H1 (cell line): ENCODE results near the gene CC2D1B. TPM values are rescaled to one million over a fixed set of nuclear protein-coding genes. Genes with fewer than 3 reads are reported as not detected.

Experiments
- CTCF ChIA-PET: fragments of 300-600 bp; sonication (Branson Sonifier 250); formaldehyde crosslinking; loops from one replicate; lab custom pipeline; 2021; ENCODE audit not compliant: partially characterized antibody; lab: Charles Lee
- POLR2A ChIA-PET: fragments of 300-600 bp; sonication (Branson Sonifier 250); formaldehyde crosslinking; loops from one replicate; lab custom pipeline; 2021; ENCODE audit warnings: inconsistent platforms; ENCODE audit not compliant: partially characterized antibody; lab: Charles Lee
- DNase-seq, 2 experiments: peaks; one replicate each; pipeline versions ENCODE4 v3.0.0 to v3.0.0-alpha.2; 2010 to 2022; ENCODE audit warnings: low spot score in 2 of 2, low read depth in 1 of 2, mixed read lengths in 1 of 2
- FAIRE-seq: peaks from 2 replicates; lab custom pipeline; 2011; peaks lifted over from hg19 to GRCh38; lab: Jason Lieb, UNC
- H2AFZ ChIP-seq: 2 replicates; pipeline ENCODE4 v1.8.1; 2012; ENCODE audit warnings: low read length, inconsistent platforms
- H2AK5ac ChIP-seq: 2 replicates; pipeline ENCODE4 v1.6.1; 2013; ENCODE audit warnings: low read depth, low read length
- H2BK120ac ChIP-seq: replicated peaks from 2 replicates; pipeline ENCODE3; 2013; ENCODE audit warnings: low read depth, low read length, inconsistent platforms
- H2BK12ac ChIP-seq: 2 replicates; pipeline ENCODE4 v1.6.1; 2013; ENCODE audit warnings: low read depth, low read length
- H2BK15ac ChIP-seq: 2 replicates; pipeline ENCODE4 v1.6.1; 2013; ENCODE audit warnings: low read length
- H2BK20ac ChIP-seq: 2 replicates; pipeline ENCODE4 v1.6.1; 2013; ENCODE audit warnings: low read length
- H2BK5ac ChIP-seq: 2 replicates; pipeline ENCODE4 v1.6.1; 2013; ENCODE audit warnings: low read depth, low read length
- H3K14ac ChIP-seq: 2 replicates; pipeline ENCODE4 v1.6.1; 2013; ENCODE audit warnings: inconsistent platforms; ENCODE audit not compliant: insufficient read length
- H3K18ac ChIP-seq: 2 replicates; pipeline ENCODE4 v1.6.1; 2013; ENCODE audit warnings: low read length; ENCODE audit errors: extremely low read depth
- H3K23ac ChIP-seq: 2 replicates; pipeline ENCODE4 v1.6.1; 2013; ENCODE audit warnings: inconsistent platforms; ENCODE audit not compliant: insufficient read length
- H3K23me2 ChIP-seq: 2 replicates; pipeline ENCODE4 v1.6.1; 2013; ENCODE audit warnings: low read depth, low read length
- H3K27ac ChIP-seq: 2 replicates; pipeline ENCODE4 v1.6.1; 2011; ENCODE audit warnings: low read depth, low read length, inconsistent platforms
- H3K27me3 ChIP-seq, 4 experiments: replicated peaks in 1 of 4; 1 replicate in 1 of 4; 2 replicates in 3 of 4; pipeline versions ENCODE4 v1.6.1 to v1.8.1; 2011 to 2013; ENCODE audit warnings: low read length in 3 of 4, mild to moderate bottlenecking in 3 of 4, inconsistent platforms in 2 of 4, mixed read lengths in 2 of 4, moderate library complexity in 1 of 4; ENCODE audit not compliant: control insufficient read depth in 3 of 4, insufficient read depth in 3 of 4; ENCODE audit errors: extremely low read depth in 1 of 4
- H3K36me3 ChIP-seq, 4 experiments: 2 replicates each; pipeline versions ENCODE4 v1.6.1 to v1.8.1; 2011 to 2013; ENCODE audit warnings: mild to moderate bottlenecking in 4 of 4, low read length in 3 of 4, moderate library complexity in 2 of 4, control low read depth in 1 of 4, inconsistent platforms in 1 of 4; ENCODE audit not compliant: insufficient read depth in 4 of 4, control insufficient read depth in 2 of 4
- H3K4ac ChIP-seq: replicated peaks from 2 replicates; pipeline ENCODE3; 2013; ENCODE audit warnings: low read length, low read depth, mixed read lengths, inconsistent platforms; ENCODE audit not compliant: insufficient read length
- H3K4me1 ChIP-seq, 4 experiments: replicated peaks in 1 of 4; 1 replicate in 1 of 4; 2 replicates in 3 of 4; pipeline versions ENCODE4 v1.6.1 to v1.8.1; 2011 to 2013; ENCODE audit warnings: low read length in 3 of 4, inconsistent platforms in 2 of 4, mixed read lengths in 1 of 4; ENCODE audit not compliant: insufficient read depth in 4 of 4, control insufficient read depth in 3 of 4
- H3K4me2 ChIP-seq, 2 experiments: 2 replicates each; pipeline versions ENCODE4 v1.6.1 to v1.8.1; 2011 to 2013; ENCODE audit warnings: low read depth in 2 of 2, low read length in 2 of 2, control low read depth in 1 of 2, inconsistent platforms in 1 of 2, mild to moderate bottlenecking in 1 of 2; ENCODE audit not compliant: insufficient read depth in 1 of 2
- H3K4me3 ChIP-seq, 4 experiments: fragments of 200-600, 300-600 bp in 1 of 4; sonication (generic), shearing (Covaris generic), sonication (Bioruptor Twin) in 1 of 4; 2 replicates each; pipeline versions ENCODE4 v1.5.1 to v1.8.1; 2011 to 2016; ENCODE audit warnings: low read length in 4 of 4, low read depth in 3 of 4, control low read depth in 2 of 4, inconsistent platforms in 2 of 4, mild to moderate bottlenecking in 2 of 4, mixed read lengths in 1 of 4, moderate library complexity in 1 of 4; ENCODE audit not compliant: insufficient read depth in 2 of 4; ENCODE audit errors: extremely low read depth in 1 of 4
- H3K56ac ChIP-seq: replicated peaks from 2 replicates; pipeline ENCODE3; 2013; ENCODE audit warnings: low read depth, mild to moderate bottlenecking, mixed read lengths, low read length, inconsistent platforms; ENCODE audit not compliant: insufficient read length
- H3K79me1 ChIP-seq: 2 replicates; pipeline ENCODE4 v1.6.1; 2013; ENCODE audit warnings: low read depth, low read length, control low read depth
- H3K79me2 ChIP-seq, 2 experiments: 2 replicates each; pipeline versions ENCODE4 v1.6.1 to v1.8.1; 2012 to 2013; ENCODE audit warnings: low read length in 2 of 2, mild to moderate bottlenecking in 2 of 2, inconsistent platforms in 1 of 2; ENCODE audit not compliant: insufficient read depth in 2 of 2, control insufficient read depth in 1 of 2
- H3K9ac ChIP-seq, 4 experiments: replicated peaks in 1 of 4; 1 replicate in 1 of 4; 2 replicates in 3 of 4; pipeline versions ENCODE4 v1.6.1 to v1.8.1; 2011 to 2013; ENCODE audit warnings: low read depth in 3 of 4, low read length in 3 of 4, control low read depth in 2 of 4, mild to moderate bottlenecking in 2 of 4, moderate library complexity in 2 of 4, inconsistent platforms in 1 of 4; ENCODE audit errors: extremely low read depth in 1 of 4
- H3K9me3 ChIP-seq, 2 experiments: 2 replicates each; pipeline versions ENCODE4 v1.6.1 to v1.8.1; 2012 to 2013; ENCODE audit warnings: mild to moderate bottlenecking in 2 of 2, moderate library complexity in 2 of 2, control low read depth in 1 of 2, inconsistent platforms in 1 of 2, low read depth in 1 of 2, low read length in 1 of 2, mixed read lengths in 1 of 2; ENCODE audit not compliant: insufficient read depth in 2 of 2
- H4K20me1 ChIP-seq, 2 experiments: replicated peaks in 1 of 2; 2 replicates each; pipeline versions ENCODE3 to v1.8.1; 2011 to 2013; ENCODE audit warnings: inconsistent platforms in 2 of 2, low read length in 2 of 2, mild to moderate bottlenecking in 1 of 2; ENCODE audit not compliant: insufficient read depth in 2 of 2, control insufficient read depth in 1 of 2
- H4K5ac ChIP-seq: 2 replicates; pipeline ENCODE4 v1.6.1; 2013; ENCODE audit warnings: low read length, low read depth, mixed read lengths, inconsistent platforms; ENCODE audit not compliant: insufficient read length
- H4K8ac ChIP-seq: 2 replicates; pipeline ENCODE4 v1.8.0; 2013; ENCODE audit warnings: mild to moderate bottlenecking, moderate library complexity, low read length, inconsistent platforms; ENCODE audit not compliant: insufficient read depth; ENCODE audit errors: extremely low read depth
- H4K91ac ChIP-seq: replicated peaks from 2 replicates; pipeline ENCODE3; 2013; ENCODE audit warnings: low read length, mixed read lengths, inconsistent platforms; ENCODE audit not compliant: insufficient read length
- CHD1 ChIP-seq: IDR thresholded peaks from 2 replicates; pipeline ENCODE4 v1.6.1; 2012; ENCODE audit warnings: low read depth, low read length, improper control_type of control experiment
- CHD2 ChIP-seq: IDR thresholded peaks from 2 replicates; pipeline ENCODE4 v1.6.1; 2012; ENCODE audit warnings: low read length, improper control_type of control experiment
- EGR1 ChIP-seq: IDR thresholded peaks from 2 replicates; pipeline ENCODE4 v1.6.1; 2011; ENCODE audit warnings: low read depth, low read length, borderline replicate concordance
- HDAC2 ChIP-seq, 2 experiments: fragments of 300-600 bp in 1 of 2; sonication (generic) in 1 of 2; IDR thresholded peaks; 2 replicates each; pipeline ENCODE4 v1.6.1; 2011 to 2012; ENCODE audit warnings: low read depth in 2 of 2, low read length in 2 of 2, mild to moderate bottlenecking in 2 of 2, moderate library complexity in 2 of 2, borderline replicate concordance in 1 of 2, inconsistent platforms in 1 of 2
- HDAC6 ChIP-seq: IDR thresholded peaks from one replicate; pipeline ENCODE4 v1.7.1; 2012; ENCODE audit warnings: low read depth, mild to moderate bottlenecking, inconsistent platforms, low read length, moderate library complexity
- MAFK ChIP-seq: IDR thresholded peaks from 2 replicates; pipeline ENCODE4 v1.6.1; 2012; ENCODE audit warnings: low read depth, mild to moderate bottlenecking, improper control_type of control experiment, low read length
- SP4 ChIP-seq: IDR thresholded peaks from 2 replicates; pipeline ENCODE4 v1.6.1; 2012; ENCODE audit warnings: low read length, inconsistent platforms
- SRF ChIP-seq: IDR thresholded peaks from 2 replicates; pipeline ENCODE4 v1.6.1; 2011; ENCODE audit warnings: mild to moderate bottlenecking, low read depth, low read length, moderate library complexity
- SUZ12 ChIP-seq: fragments of 200-600 bp; sonication (generic); IDR thresholded peaks from 2 replicates; pipeline ENCODE4 v1.6.1; 2012; ENCODE audit warnings: mild to moderate bottlenecking, inconsistent platforms, low read length, moderate library complexity, mixed read lengths
- TAF7 ChIP-seq: optimal IDR thresholded peaks from 2 replicates; pipeline ENCODE3; 2011; ENCODE audit warnings: low read depth, mild to moderate bottlenecking, inconsistent platforms, low read length, moderate library complexity, borderline replicate concordance
- TCF12 ChIP-seq: IDR thresholded peaks from 2 replicates; pipeline ENCODE4 v1.6.1; 2011; ENCODE audit warnings: low read depth, mild to moderate bottlenecking, low read length
- YY1 ChIP-seq: IDR thresholded peaks from 2 replicates; pipeline ENCODE4 v1.6.1; 2011; ENCODE audit warnings: low read depth, mild to moderate bottlenecking, low read length
- WGBS, 2 experiments: shearing (Covaris generic) in 1 of 2; methylation state at CpG; one replicate each; pipeline versions ENCODE4 v1.1.6 to v1.1.7; 2013 to 2015; ENCODE audit warnings: low lambda C conversion rate in 2 of 2, mixed read lengths in 2 of 2, inconsistent platforms in 1 of 2, low coverage in 1 of 2, missing lambda C conversion rate in 1 of 2; ENCODE audit not compliant: insufficient replicate concordance in 2 of 2, insufficient coverage in 1 of 2, insufficient read length in 1 of 2; ENCODE audit errors: extremely low coverage in 1 of 2, missing lambda C conversion rate in 1 of 2; 5-methylcytosine and 5-hydroxymethylcytosine counted together
- polyA plus RNA-seq, 7 experiments: library from polyadenylated mRNA; depleted of rRNA in 3 of 7; stranded (reverse) in 5 of 7; unstranded in 2 of 7; fragments of >200 nt in 5 of 7; fragments of 200-250 nt in 2 of 7; gene quantifications; 1 replicate in 5 of 7; 2 replicates in 1 of 7; 4 replicates in 1 of 7; pipeline versions ENCODE4 v1.2.1 to v1.2.3, GENCODE V29; 2011 to 2013; ENCODE audit warnings: missing spikeins in 2 of 7, mixed read lengths in 2 of 7
- total RNA-seq: library from RNA; stranded (reverse); fragmentation: NEBNext Ultra II Directional; extraction: Animal tissue kit (Norgen Biotek cat#: 25700); gene quantifications from 2 replicates; pipeline ENCODE4 v1.2.1, GENCODE V29; 2021
- TF ChIP-seq, protein P1 (sequence below): IDR thresholded peaks from 2 replicates; pipeline ENCODE4 v1.6.1; 2012; ENCODE audit warnings: low read length, inconsistent platforms

CC2D1B gene
- total and polyA plus RNA-seq, 2 of the 8 experiments (the other 6 are each of a cell fraction or from before 2014, with no cell fraction given): 7.4 to 13.1 TPM

DNA sequence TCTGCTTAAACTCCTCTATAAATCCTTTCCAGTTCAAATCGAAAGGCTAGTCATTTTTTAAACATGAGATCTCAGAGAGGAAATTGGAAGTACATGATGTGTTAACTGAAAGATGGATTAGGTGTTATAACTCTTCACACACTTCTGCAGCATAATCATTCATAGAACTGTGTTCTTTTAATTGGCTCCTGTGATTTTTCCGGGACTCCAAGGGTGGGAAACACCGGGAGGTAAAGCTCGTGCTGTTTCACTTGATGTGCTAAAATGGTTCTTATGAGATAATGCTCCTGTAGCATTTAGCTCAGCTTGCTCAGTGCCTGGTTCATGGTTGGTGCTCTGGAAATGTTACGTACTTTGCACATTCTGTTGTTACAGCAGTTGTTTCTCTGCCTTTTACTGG is 40.2 kb downstream of the CC2D1B start:
- Histone ChIP-seq H2BK12ac (no peak overlapping the region), H2AK5ac (no peak overlapping the region), H2BK20ac (no peak overlapping the region), H3K9ac (no peak overlapping the region), H3K79me1 (no peaks in the 10 kb centered on the region), H3K23ac (no peak overlapping the region), H4K20me1 (no peaks in the 10 kb centered on the region), H2BK120ac (no peak overlapping the region), H3K36me3 (no peaks in the 10 kb centered on the region), H3K4ac (no peak overlapping the region), H3K4me1 (no peaks in the 10 kb centered on the region; a peak in 1 of 7 replicates), H2BK5ac (no peak overlapping the region), H3K27ac (no peak overlapping the region), H4K91ac (no peak overlapping the region)
- DNase-seq (no peak), FAIRE-seq (no peak)
- WGBS, 2 experiments: 81% methylated on average over 5 of the region's 5 CpGs; no CpG with 5 or more reads in 1 of the 2 experiments
- ChIA-PET POLR2A (no interaction called here), CTCF (interaction anchor here (0.9 to 1.3 kb wide), 3 partner anchors 10 to 263 kb away, joined by 3 to 4 read pairs (median 3); no protein-coding TSS in a partner anchor)
- TF ChIP-seq MAFK (no peak), CHD2 (no peak), TCF12 (no peak), TAF7 (no peak), SUZ12 (no peak), EGR1 (no peak), HDAC6 (no peak), HDAC2 (IDR thresholded peaks at IDR 0.05; ENCODE audit: borderline replicate concordance in 1 of 2, low read depth in 2 of 2, low read length in 2 of 2) (no peak), SP4 (no peak), CHD1 (no peak), YY1 (no peak), SRF (no peak)
- TF ChIP-seq, protein P1, sequence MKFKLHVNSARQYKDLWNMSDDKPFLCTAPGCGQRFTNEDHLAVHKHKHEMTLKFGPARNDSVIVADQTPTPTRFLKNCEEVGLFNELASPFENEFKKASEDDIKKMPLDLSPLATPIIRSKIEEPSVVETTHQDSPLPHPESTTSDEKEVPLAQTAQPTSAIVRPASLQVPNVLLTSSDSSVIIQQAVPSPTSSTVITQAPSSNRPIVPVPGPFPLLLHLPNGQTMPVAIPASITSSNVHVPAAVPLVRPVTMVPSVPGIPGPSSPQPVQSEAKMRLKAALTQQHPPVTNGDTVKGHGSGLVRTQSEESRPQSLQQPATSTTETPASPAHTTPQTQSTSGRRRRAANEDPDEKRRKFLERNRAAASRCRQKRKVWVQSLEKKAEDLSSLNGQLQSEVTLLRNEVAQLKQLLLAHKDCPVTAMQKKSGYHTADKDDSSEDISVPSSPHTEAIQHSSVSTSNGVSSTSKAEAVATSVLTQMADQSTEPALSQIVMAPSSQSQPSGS: no peak
- TF ChIP-seq, all 59 proteins: peak for 0
- Histone ChIP-seq H3K9me3 (no peaks in the 10 kb centered on the region), H3K14ac (no peak overlapping the region), H4K8ac (no peak overlapping the region), H3K79me2 (no peaks in the 10 kb centered on the region), H3K23me2 (no peaks in the 10 kb centered on the region), H2BK15ac (no peak overlapping the region), H4K5ac (no peak overlapping the region), H3K4me2 (no peak overlapping the region), H3K27me3 (no peaks in the 10 kb centered on the region), H3K18ac (no peak overlapping the region), H3K4me3 (no peak overlapping the region), H2AFZ (no peak overlapping the region), H3K56ac (no peak overlapping the region)
